Fibroblast of lung (primary cell): ENCODE measurements around the gene ANKRD33.

Source experiments
- EZH2 ChIP-seq: IDR thresholded peaks from 2 replicates; pipeline ENCODE4 v1.5.1; 2012; ENCODE audit warnings: low read length, control low read depth, mild to moderate bottlenecking; ENCODE audit errors: missing control alignments
- TF ChIP-seq, protein P1 (sequence below), 2 donors: IDR thresholded peaks in 1 of 2; conservative IDR thresholded peaks in 1 of 2; 1 replicate in 1 of 2; 2 replicates in 1 of 2; pipeline ENCODE4 v1.5.1; 2011 to 2012; ENCODE audit warnings: low read length in 2 of 2, control low read depth in 1 of 2, inconsistent platforms in 1 of 2, low read depth in 1 of 2, mild to moderate bottlenecking in 1 of 2

DNA sequence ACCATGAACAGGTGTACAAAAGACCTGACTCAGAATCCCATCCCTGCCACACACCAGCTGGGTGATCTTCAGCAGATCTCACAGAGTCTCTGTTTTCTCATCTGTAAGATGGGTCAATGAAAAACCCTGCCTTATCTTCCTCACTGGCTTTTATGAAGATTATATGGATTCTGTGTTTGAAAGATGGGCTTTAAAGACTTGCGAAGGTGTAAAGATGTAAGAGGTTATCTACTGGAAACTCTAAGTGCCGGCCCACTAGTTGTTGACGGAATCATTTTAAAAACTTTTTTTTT is 15.3 kb upstream of the ANKRD33 start:
- TF ChIP-seq, protein P1, sequence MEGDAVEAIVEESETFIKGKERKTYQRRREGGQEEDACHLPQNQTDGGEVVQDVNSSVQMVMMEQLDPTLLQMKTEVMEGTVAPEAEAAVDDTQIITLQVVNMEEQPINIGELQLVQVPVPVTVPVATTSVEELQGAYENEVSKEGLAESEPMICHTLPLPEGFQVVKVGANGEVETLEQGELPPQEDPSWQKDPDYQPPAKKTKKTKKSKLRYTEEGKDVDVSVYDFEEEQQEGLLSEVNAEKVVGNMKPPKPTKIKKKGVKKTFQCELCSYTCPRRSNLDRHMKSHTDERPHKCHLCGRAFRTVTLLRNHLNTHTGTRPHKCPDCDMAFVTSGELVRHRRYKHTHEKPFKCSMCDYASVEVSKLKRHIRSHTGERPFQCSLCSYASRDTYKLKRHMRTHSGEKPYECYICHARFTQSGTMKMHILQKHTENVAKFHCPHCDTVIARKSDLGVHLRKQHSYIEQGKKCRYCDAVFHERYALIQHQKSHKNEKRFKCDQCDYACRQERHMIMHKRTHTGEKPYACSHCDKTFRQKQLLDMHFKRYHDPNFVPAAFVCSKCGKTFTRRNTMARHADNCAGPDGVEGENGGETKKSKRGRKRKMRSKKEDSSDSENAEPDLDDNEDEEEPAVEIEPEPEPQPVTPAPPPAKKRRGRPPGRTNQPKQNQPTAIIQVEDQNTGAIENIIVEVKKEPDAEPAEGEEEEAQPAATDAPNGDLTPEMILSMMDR (conservative IDR thresholded peaks at IDR 0.05 in 1 of 2, IDR thresholded peaks at IDR 0.05 in 1 of 2; ENCODE audit: low read depth in 1 of 2, low read length in 2 of 2), result no peak
- TF ChIP-seq EZH2, result no peak
